ENCODE data around the gene CFAP92. TPM values are rescaled to one million over a fixed set of nuclear protein-coding genes. Genes with fewer than 3 reads are reported as not detected.

The CFAP92 gene, protein sequence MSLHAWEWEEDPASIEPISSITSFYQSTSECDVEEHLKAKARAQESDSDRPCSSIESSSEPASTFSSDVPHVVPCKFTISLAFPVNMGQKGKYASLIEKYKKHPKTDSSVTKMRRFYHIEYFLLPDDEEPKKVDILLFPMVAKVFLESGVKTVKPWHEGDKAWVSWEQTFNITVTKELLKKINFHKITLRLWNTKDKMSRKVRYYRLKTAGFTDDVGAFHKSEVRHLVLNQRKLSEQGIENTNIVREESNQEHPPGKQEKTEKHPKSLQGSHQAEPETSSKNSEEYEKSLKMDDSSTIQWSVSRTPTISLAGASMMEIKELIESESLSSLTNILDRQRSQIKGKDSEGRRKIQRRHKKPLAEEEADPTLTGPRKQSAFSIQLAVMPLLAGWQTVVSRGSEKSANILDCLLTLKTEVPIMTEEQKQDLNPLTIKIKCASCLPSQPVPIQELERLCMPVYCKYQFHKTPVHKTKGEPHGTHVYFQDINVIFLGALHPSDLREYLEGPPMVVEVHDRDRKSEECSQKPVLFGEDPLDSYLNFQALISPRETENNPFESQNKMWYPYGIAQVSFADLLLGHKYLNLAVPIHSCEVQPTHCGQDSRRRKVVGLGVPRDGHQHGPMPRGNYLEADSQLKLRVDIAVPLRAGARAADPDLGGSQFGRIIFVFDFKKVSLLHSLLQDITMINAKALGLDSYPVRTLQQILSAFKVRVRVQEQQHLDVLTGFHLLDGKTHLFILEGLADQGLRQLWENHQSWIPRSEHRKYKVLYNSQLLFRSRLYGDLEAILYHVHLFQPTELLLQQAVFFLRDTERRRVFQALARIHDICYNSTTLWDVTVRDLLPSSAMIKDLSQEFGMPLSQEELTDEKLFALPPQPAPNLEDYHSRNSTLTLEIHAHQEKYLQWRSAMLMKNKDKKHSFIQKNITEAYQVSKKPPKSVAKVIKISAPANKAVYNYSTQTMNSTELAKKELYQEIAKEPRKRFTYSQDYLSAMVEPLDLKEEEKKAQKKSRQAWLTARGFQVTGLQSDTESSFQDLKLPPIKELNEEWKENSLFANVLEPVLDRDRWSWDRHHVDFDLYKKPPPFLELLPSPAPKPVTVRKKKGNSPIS
- total RNA-seq: under 1 TPM in 1 of 2 experiments, not detected in 1; 0.38 TPM
- polyA plus RNA-seq: under 1 TPM in 1 of 2 donors, not detected in 1; 0.47 TPM

DNA sequence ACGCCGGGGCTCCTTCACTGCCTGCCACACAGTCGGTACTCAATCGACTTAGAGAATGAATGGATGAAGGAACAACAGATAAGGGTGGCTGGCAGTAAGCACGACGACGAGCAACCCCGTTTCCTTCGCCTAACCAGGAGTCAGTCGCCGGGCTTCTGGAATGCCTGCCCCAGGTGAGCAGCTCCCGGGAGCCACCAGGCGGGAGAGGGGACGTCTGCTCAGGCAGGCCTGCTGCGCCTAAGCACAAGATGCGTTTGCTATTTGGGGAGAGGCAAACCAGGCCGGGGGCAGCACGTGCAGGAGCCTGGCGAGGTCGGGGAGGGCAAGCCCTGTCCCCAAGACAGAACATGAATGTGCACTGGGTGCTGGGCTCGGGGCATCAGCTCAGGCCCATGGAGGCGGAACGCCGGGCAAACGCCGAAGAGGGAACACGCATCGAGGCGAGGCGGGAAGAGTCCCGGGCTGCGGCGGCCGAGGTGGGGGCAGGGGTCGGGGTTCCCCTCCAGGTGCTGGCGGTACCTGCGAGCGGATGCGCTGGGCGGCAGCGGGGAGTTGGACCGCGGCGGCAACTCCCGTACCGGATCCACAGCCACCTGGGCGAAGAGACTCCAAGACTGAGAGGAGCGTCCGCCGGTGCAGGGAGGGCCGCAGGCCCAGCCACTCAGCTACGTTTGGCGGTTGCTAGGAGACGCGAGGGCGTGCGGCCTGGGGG, at the start of gene CFAP92:
TSS of gene CFAP92 (minus strand) at position 616 of the 712 bp plus-strand sequence. CDS start 772 bp downstream, outside the sequence.
- H3K36me3 Mint-ChIP-seq: no peaks in the 10 kb centered on the region
- Histone ChIP-seq H3K4me3 (ENCODE audit: low read length in 2 of 2) (peak within 1 kb of the TSS in 1 of 2 donors; percentile 42), H3K4me1 (ENCODE audit: insufficient read depth, low read length) (peaks cover 14% of the 10 kb centered on the region), H3K27ac (ENCODE audit: low read depth, low read length) (peak within 1 kb of the TSS; percentile 40), H3K27me3 (ENCODE audit: insufficient read depth, low read length) (no peaks in the 10 kb centered on the region), H3K36me3 (ENCODE audit: insufficient read depth, low read length) (no peaks in the 10 kb centered on the region), H3K9me3 (ENCODE audit: control insufficient read depth in 1 of 2, low read length in 2 of 2) (no peaks in the 10 kb centered on the region)
- intact Hi-C loops (cut with micrococcal nuclease): loop anchor here (1.0 kb wide), 3 partner anchors 10 to 447 kb away; partner anchors contain the start of gene IFT122
- peaks cover 5 to 28% (median 16%) of the 10 kb centered on the region in 4 donors for H3K4me1 Mint-ChIP-seq
- no peaks in the 10 kb centered on the region for H3K9me3 Mint-ChIP-seq
- ChIA-PET POLR2A (ENCODE audit: partially characterized antibody) (interaction anchor here (0.9 to 3.0 kb wide), 12 partner anchors 10 to 322 kb away, joined by 3 to 24 read pairs (median 6); partner anchors contain the start of genes COPG1 and RAB43), CTCF (ENCODE audit: partially characterized antibody) (interaction anchor here (0.7 to 6.5 kb wide), 6 partner anchors 10 to 256 kb away, joined by 3 to 59 read pairs (median 12); partner anchors contain the start of gene COPG1)
- H3K27me3 Mint-ChIP-seq: no peaks in the 10 kb centered on the region
- H3K4me3 Mint-ChIP-seq: peak within 1 kb of the TSS; percentile 68 to 85 (median 78)
- H3K27ac Mint-ChIP-seq: peak within 1 kb of the TSS; percentile 30 to 91 (median 83)
- DNase-seq: peak; percentile 89 to 92 (median 91)

DNA sequence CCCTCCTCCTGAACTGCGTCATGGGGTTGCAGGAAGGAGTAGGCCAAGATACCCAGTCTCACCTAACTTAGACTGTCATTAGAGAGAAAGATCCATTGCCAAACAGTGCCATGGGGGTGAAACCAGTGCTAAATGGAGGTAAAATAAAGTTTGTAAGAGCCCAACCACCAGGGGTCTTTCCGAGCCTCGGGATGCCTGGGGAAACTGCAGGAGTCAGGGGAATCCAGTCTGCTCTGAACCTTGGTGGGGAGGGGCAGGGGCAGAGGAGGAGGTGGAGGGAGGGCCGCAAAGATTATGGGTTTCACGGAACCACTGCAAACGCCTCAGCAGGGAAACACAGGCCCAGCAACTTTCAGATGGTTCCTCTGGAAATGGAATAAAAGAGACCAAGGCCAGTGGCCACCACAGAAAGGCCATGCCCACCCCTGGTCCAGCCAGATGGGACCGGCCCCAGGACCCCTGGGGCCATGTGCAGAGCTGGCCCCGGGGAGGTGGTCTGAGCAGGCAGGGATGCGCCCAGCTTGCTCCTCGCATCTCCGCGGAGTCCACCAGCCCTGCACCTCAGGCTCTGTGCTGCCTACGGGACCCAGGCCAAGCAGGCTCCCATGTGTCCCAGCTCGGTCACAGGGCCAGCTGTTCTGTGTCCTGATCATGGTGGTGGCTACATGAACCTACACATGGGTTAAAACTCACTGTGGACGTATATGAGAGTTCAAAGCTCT, 46.9 kb upstream of the CFAP92 start:
- H3K4me1 Mint-ChIP-seq: peaks cover 3 to 13% (median 4%) of the 10 kb centered on the region in 4 donors
- peaks cover 0 to 5% (median 0%) of the 10 kb centered on the region in 8 donors for H3K9me3 Mint-ChIP-seq
- no peak overlapping the region for H3K4me3 Mint-ChIP-seq
- ChIA-PET POLR2A (ENCODE audit: partially characterized antibody) (interaction anchor here (1.7 kb wide), 1 partner anchor 13 kb away, joined by 4 read pairs; no protein-coding TSS in a partner anchor), CTCF (ENCODE audit: partially characterized antibody) (interaction anchor here (1.9 to 4.8 kb wide), 2 partner anchors 12 to 13 kb away, joined by 6 to 32 read pairs; no protein-coding TSS in a partner anchor)
- Histone ChIP-seq H3K9me3 (ENCODE audit: control insufficient read depth in 1 of 2, low read length in 2 of 2) (no peaks in the 10 kb centered on the region), H3K4me1 (ENCODE audit: insufficient read depth, low read length) (peaks cover 10% of the 10 kb centered on the region), H3K36me3 (ENCODE audit: insufficient read depth, low read length) (no peaks in the 10 kb centered on the region), H3K27ac (ENCODE audit: low read depth, low read length) (no peak overlapping the region), H3K4me3 (ENCODE audit: low read length in 2 of 2) (no peak overlapping the region), H3K27me3 (ENCODE audit: insufficient read depth, low read length) (peaks cover 7% of the 10 kb centered on the region)
- H3K27ac Mint-ChIP-seq: no peak overlapping the region
- H3K36me3 Mint-ChIP-seq: no peaks in the 10 kb centered on the region
- DNase-seq: no peak
- intact Hi-C loops (cut with micrococcal nuclease): no loop called here
- peaks cover 11 to 17% of the 10 kb centered on the region in 2 donors for H3K27me3 Mint-ChIP-seq

DNA sequence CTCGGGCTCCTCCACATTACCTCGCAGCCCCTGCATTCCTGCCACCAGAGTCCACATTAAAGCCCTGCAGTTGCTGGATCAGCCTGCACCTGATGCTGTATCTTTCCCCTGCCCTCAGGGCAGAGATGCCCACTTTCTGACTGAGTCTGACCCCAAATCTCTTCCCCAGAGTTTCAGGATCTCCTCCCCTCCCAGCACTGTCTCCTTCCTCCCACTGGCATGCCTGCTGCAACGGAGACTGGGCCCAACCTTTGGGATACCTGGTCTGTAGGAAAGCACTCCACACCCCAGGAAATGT, 46.1 kb upstream of the CFAP92 start:
- Histone ChIP-seq H3K27me3 (ENCODE audit: insufficient read depth, low read length) (peaks cover 7% of the 10 kb centered on the region), H3K4me1 (ENCODE audit: insufficient read depth, low read length) (peaks cover 9% of the 10 kb centered on the region), H3K27ac (ENCODE audit: low read depth, low read length) (no peak overlapping the region), H3K36me3 (ENCODE audit: insufficient read depth, low read length) (no peaks in the 10 kb centered on the region), H3K4me3 (ENCODE audit: low read length in 2 of 2) (no peak overlapping the region), H3K9me3 (ENCODE audit: control insufficient read depth in 1 of 2, low read length in 2 of 2) (no peaks in the 10 kb centered on the region)
- intact Hi-C loops (cut with micrococcal nuclease): no loop called here
- no peak for DNase-seq
- Mint-ChIP-seq H3K9me3 (peaks cover 0 to 5% (median 0%) of the 10 kb centered on the region in 8 donors), H3K27ac (peak overlapping the region in 2 of 7 donors; percentile 12 to 64), H3K4me3 (no peak overlapping the region), H3K36me3 (no peaks in the 10 kb centered on the region), H3K4me1 (peaks cover 3 to 21% (median 10%) of the 10 kb centered on the region in 4 donors), H3K27me3 (peaks cover 11 to 17% of the 10 kb centered on the region in 2 donors)
- ChIA-PET POLR2A (ENCODE audit: partially characterized antibody) (interaction anchor here (1.7 kb wide), 1 partner anchor 13 kb away, joined by 4 read pairs; no protein-coding TSS in a partner anchor), CTCF (ENCODE audit: partially characterized antibody) (interaction anchor here (1.9 to 4.8 kb wide), 2 partner anchors 12 kb away, joined by 6 to 32 read pairs; no protein-coding TSS in a partner anchor)

DNA sequence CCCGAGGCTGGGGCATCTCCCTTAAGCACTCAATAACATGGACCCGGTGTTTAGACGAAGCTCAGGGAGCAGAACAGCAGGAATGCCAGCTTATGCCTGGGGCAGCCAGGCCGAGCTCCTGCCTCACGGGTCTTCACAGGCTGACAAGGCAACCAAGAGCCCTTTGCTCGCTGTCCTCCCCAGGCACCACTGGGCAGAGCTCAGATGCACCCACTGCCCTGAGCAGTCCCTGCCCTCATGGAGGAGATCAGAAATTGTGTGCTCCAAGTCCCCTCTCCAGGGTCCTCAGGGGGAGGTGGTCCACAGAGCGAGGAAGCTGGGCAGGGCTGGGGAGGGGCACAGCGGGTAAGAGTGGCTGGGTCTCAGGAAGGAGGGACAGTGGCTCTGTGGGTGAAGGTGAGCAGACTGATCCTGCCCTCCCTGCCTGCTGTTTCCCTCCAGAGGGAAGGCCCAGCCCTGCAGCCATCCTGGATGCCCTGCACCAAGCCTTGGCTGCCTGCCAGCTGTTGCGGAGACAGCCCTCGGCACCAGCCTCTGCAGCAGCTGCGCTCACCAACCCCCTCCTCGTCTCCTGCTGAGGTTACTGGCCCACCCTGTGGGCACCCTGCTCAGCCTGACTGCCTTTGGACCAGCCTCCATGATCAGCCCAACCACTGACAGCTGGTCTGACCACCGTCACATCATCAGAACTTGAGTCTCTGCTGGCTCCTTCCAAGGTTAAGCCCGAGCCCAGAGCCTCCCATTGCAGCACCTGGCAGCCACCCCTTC, 45.6 kb upstream of the CFAP92 start:
- no peak overlapping the region for H3K4me3 Mint-ChIP-seq

DNA sequence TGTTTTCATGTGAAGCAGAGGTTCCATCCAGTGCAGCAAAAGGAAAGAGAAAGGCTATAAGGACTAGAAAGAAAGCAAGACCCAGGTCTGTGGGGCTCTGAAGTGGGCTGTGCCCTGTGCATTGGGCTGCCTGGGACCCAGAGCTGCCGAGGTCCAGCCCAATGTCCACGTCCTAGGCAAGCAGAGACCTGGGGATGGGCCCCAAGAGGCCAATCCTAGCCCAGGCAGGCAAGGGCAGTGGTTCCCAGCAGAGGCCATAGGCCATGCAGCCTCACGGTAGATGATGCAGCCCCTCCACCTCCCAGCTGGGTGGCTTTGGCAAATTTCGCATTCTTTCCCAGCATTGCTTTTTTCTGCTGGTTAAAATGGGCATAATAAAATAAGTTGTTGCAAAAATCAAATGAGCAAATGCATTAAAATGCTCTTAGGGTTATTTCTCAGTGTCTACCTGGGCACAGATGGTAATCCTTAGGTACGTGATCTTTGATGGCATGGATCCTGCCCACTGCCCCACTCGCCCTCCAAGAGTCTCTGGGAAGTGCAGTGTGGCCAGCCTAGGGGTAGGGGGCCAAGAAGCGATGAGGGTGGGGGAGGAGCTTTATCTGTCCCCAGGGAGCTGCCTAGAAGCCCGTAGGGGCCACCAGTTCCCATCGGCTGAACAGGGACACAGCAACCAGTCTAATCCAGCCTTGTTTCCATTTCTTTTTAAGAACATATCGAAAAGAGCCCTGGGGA, 44.4 kb upstream of the CFAP92 start:
- CTCF ChIA-PET (ENCODE audit: partially characterized antibody): interaction anchor here (1.0 to 3.6 kb wide), 2 partner anchors 15 to 21 kb away, joined by 4 to 20 read pairs; no protein-coding TSS in a partner anchor
- Histone ChIP-seq H3K4me1 (ENCODE audit: insufficient read depth, low read length) (peaks cover 9% of the 10 kb centered on the region), H3K4me3 (ENCODE audit: low read length in 2 of 2) (no peak overlapping the region), H3K36me3 (ENCODE audit: insufficient read depth, low read length) (no peaks in the 10 kb centered on the region), H3K27ac (ENCODE audit: low read depth, low read length) (no peak overlapping the region), H3K9me3 (ENCODE audit: control insufficient read depth in 1 of 2, low read length in 2 of 2) (no peaks in the 10 kb centered on the region), H3K27me3 (ENCODE audit: insufficient read depth, low read length) (peaks cover 7% of the 10 kb centered on the region)
- DNase-seq: no peak
- POLR2A ChIA-PET (ENCODE audit: partially characterized antibody): interaction anchor here (1.9 kb wide), 1 partner anchor 21 kb away, joined by 6 read pairs; no protein-coding TSS in a partner anchor
- H3K27ac Mint-ChIP-seq: no peak overlapping the region
- peaks cover 11 to 13% of the 10 kb centered on the region in 2 donors for H3K27me3 Mint-ChIP-seq
- H3K9me3 Mint-ChIP-seq: peaks cover 0 to 3% (median 0%) of the 10 kb centered on the region in 8 donors
- H3K4me3 Mint-ChIP-seq: no peak overlapping the region
- intact Hi-C loops (cut with micrococcal nuclease): no loop called here
- H3K4me1 Mint-ChIP-seq: peaks cover 3 to 21% (median 10%) of the 10 kb centered on the region in 4 donors
- no peaks in the 10 kb centered on the region for H3K36me3 Mint-ChIP-seq

More for the DNA sequence above, 45.6 kb upstream of the CFAP92 start:
- intact Hi-C loops (cut with micrococcal nuclease): no loop called here
- no peak for DNase-seq
- Histone ChIP-seq H3K9me3 (ENCODE audit: control insufficient read depth in 1 of 2, low read length in 2 of 2) (no peaks in the 10 kb centered on the region), H3K4me1 (ENCODE audit: insufficient read depth, low read length) (peaks cover 9% of the 10 kb centered on the region), H3K36me3 (ENCODE audit: insufficient read depth, low read length) (no peaks in the 10 kb centered on the region), H3K4me3 (ENCODE audit: low read length in 2 of 2) (no peak overlapping the region), H3K27me3 (ENCODE audit: insufficient read depth, low read length) (peaks cover 7% of the 10 kb centered on the region), H3K27ac (ENCODE audit: low read depth, low read length) (no peak overlapping the region)
- POLR2A ChIA-PET (ENCODE audit: partially characterized antibody): interaction anchor here (1.7 kb wide), 1 partner anchor 14 kb away, joined by 4 read pairs; no protein-coding TSS in a partner anchor
- H3K4me1 Mint-ChIP-seq: peaks cover 3 to 21% (median 10%) of the 10 kb centered on the region in 4 donors
- H3K9me3 Mint-ChIP-seq: peaks cover 0 to 5% (median 0%) of the 10 kb centered on the region in 8 donors
- peaks cover 11 to 17% of the 10 kb centered on the region in 2 donors for H3K27me3 Mint-ChIP-seq
- H3K36me3 Mint-ChIP-seq: no peaks in the 10 kb centered on the region
- CTCF ChIA-PET (ENCODE audit: partially characterized antibody): interaction anchor here (0.9 to 4.8 kb wide), 2 partner anchors 13 kb away, joined by 3 to 32 read pairs; no protein-coding TSS in a partner anchor
- peak overlapping the region in 1 of 7 donors; percentile 12 for H3K27ac Mint-ChIP-seq
